IMR-90 (cell line): ENCODE data around the gene MSS51. TPM values are rescaled to one million over a fixed set of nuclear protein-coding genes. Genes with fewer than 3 reads are reported as not detected.

ENCODE experiments used
- ATAC-seq: fragments of 200-7000 bp; cut with Tn5 transposase; 2 replicates; pipeline ENCODE4 v1.9.1; 2020; ENCODE audit warnings: low read depth, mild to moderate bottlenecking, moderate library complexity
- BruUV-seq: library from RNA; stranded (reverse); fragments of 400-500 nt; replicated peaks from 2 replicates; lab custom pipeline; 2021; lab: Mats Ljungman, UMichigan
- CTCF ChIA-PET: fragments of 300-600 bp; formaldehyde crosslinking; extraction: SDS; loops from one replicate; lab custom pipeline; 2021; ENCODE audit warnings: antibody characterized with exemption; lab: Yijun Ruan, JAX
- POLR2A ChIA-PET: fragments of 300-600 bp; sonication (Branson Sonifier 250); formaldehyde crosslinking; loops from one replicate; lab custom pipeline; 2022; ENCODE audit warnings: antibody characterized with exemption; ENCODE audit not compliant: unreplicated experiment; lab: Charles Lee
- DNase-seq: peaks from one replicate; pipeline ENCODE4 v3.0.0; 2013
- H2AFZ ChIP-seq: replicated peaks from 2 replicates; pipeline ENCODE3; 2013; ENCODE audit warnings: low read length, mild to moderate bottlenecking; ENCODE audit not compliant: poor library complexity
- H2AK5ac ChIP-seq: 2 replicates; pipeline ENCODE4 v1.6.1; 2013; ENCODE audit warnings: low read depth, low read length, inconsistent platforms
- H2AK9ac ChIP-seq: replicated peaks from 2 replicates; pipeline ENCODE3; 2013; ENCODE audit warnings: mild to moderate bottlenecking, low read depth, low read length, moderate library complexity; ENCODE audit not compliant: poor library complexity
- H2BK120ac ChIP-seq: 2 replicates; pipeline ENCODE4 v1.6.1; 2013; ENCODE audit warnings: low read depth, low read length, inconsistent platforms
- H2BK15ac ChIP-seq: 3 replicates; pipeline ENCODE4 v1.6.1; 2013; ENCODE audit warnings: low read depth, low read length, inconsistent platforms
- H2BK20ac ChIP-seq: 2 replicates; pipeline ENCODE4 v1.6.1; 2013; ENCODE audit warnings: low read depth, mild to moderate bottlenecking, inconsistent platforms, low read length, moderate library complexity
- H2BK5ac ChIP-seq: 2 replicates; pipeline ENCODE4 v1.6.1; 2013; ENCODE audit warnings: mild to moderate bottlenecking, low read depth, low read length, inconsistent platforms; ENCODE audit not compliant: poor library complexity, severe bottlenecking
- H3K14ac ChIP-seq: replicated peaks from 2 replicates; pipeline ENCODE4 v1.6.1; 2013; ENCODE audit warnings: low read depth, low read length, inconsistent platforms
- H3K18ac ChIP-seq: 2 replicates; pipeline ENCODE4 v1.6.1; 2013; ENCODE audit warnings: low read depth, low read length, control low read depth
- H3K23ac ChIP-seq: 2 replicates; pipeline ENCODE4 v1.6.1; 2013; ENCODE audit warnings: low read depth, low read length, inconsistent platforms
- H3K27ac ChIP-seq: 2 replicates; pipeline ENCODE4 v1.5.1; 2013; ENCODE audit warnings: mild to moderate bottlenecking, control low read depth, low read length; ENCODE audit not compliant: insufficient read depth
- H3K27me3 ChIP-seq: 2 replicates; pipeline ENCODE4 v1.6.1; 2013; ENCODE audit warnings: low read length; ENCODE audit not compliant: control insufficient read depth, insufficient read depth
- H3K36me3 ChIP-seq: 2 replicates; pipeline ENCODE4 v1.6.1; 2013; ENCODE audit warnings: low read length, mixed read lengths; ENCODE audit not compliant: control insufficient read depth, insufficient read depth
- H3K4ac ChIP-seq: 2 replicates; pipeline ENCODE4 v1.6.1; 2013; ENCODE audit warnings: low read depth, low read length, inconsistent platforms
- H3K4me1 ChIP-seq: 2 replicates; pipeline ENCODE4 v1.6.1; 2013; ENCODE audit warnings: low read length, mixed read lengths; ENCODE audit not compliant: control insufficient read depth, insufficient read depth
- H3K4me2 ChIP-seq: 2 replicates; pipeline ENCODE4 v1.6.1; 2013; ENCODE audit warnings: low read depth, mild to moderate bottlenecking, control low read depth, low read length, moderate library complexity
- H3K4me3 ChIP-seq: 2 replicates; pipeline ENCODE4 v1.5.1; 2013; ENCODE audit warnings: low read depth, mild to moderate bottlenecking, control low read depth, low read length, moderate library complexity; ENCODE audit not compliant: insufficient read depth
- H3K56ac ChIP-seq: 2 replicates; pipeline ENCODE4 v1.6.1; 2013; ENCODE audit warnings: low read length, inconsistent platforms; ENCODE audit not compliant: insufficient read depth; ENCODE audit errors: extremely low read depth
- H3K79me1 ChIP-seq, 2 experiments: 2 replicates each; pipeline ENCODE4 v1.6.1; 2013; ENCODE audit warnings: low read length in 2 of 2, inconsistent platforms in 1 of 2, low read depth in 1 of 2
- H3K9ac ChIP-seq: 2 replicates; pipeline ENCODE4 v1.6.1; 2013; ENCODE audit warnings: low read depth, low read length, control low read depth
- H3K9me1 ChIP-seq: 2 replicates; pipeline ENCODE4 v1.6.1; 2013; ENCODE audit warnings: low read length, inconsistent platforms; ENCODE audit not compliant: insufficient read depth
- H3K9me3 ChIP-seq: 2 replicates; pipeline ENCODE4 v1.6.1; 2013; ENCODE audit warnings: low read length; ENCODE audit not compliant: control insufficient read depth, insufficient read depth
- H4K20me1 ChIP-seq: 2 replicates; pipeline ENCODE4 v1.6.1; 2013; ENCODE audit warnings: low read length, inconsistent platforms; ENCODE audit not compliant: insufficient read depth
- H4K5ac ChIP-seq: 2 replicates; pipeline ENCODE4 v1.6.1; 2013; ENCODE audit warnings: mild to moderate bottlenecking, low read depth, low read length, control low read depth
- H4K8ac ChIP-seq, 2 experiments: 2 replicates each; pipeline ENCODE4 v1.6.1; 2013; ENCODE audit warnings: low read depth in 2 of 2, low read length in 2 of 2, control low read depth in 1 of 2, inconsistent platforms in 1 of 2
- H4K91ac ChIP-seq: 2 replicates; pipeline ENCODE4 v1.6.1; 2013; ENCODE audit warnings: low read depth, low read length, inconsistent platforms; ENCODE audit not compliant: insufficient read depth
- BHLHE40 ChIP-seq: fragments of 150-350 bp; IDR thresholded peaks from 2 replicates; pipeline ENCODE4 v1.6.1; 2016; ENCODE audit warnings: mild to moderate bottlenecking, low read depth, low read length
- CEBPB ChIP-seq: IDR thresholded peaks from 2 replicates; pipeline ENCODE4 v1.6.1; 2012; ENCODE audit warnings: low read depth, low read length, improper control_type of control experiment
- CHD1 ChIP-seq: IDR thresholded peaks from 2 replicates; pipeline ENCODE4 v1.6.1; 2012; ENCODE audit warnings: low read depth, low read length, improper control_type of control experiment
- CTCF ChIP-seq: conservative IDR thresholded peaks from 2 replicates; pipeline ENCODE4 v1.5.1; 2012; ENCODE audit warnings: mild to moderate bottlenecking, low read depth, low read length, improper control_type of control experiment
- ELK1 ChIP-seq: fragments of 150-350 bp; IDR thresholded peaks from 2 replicates; pipeline ENCODE4 v1.6.1; 2016; ENCODE audit warnings: low read depth, mild to moderate bottlenecking, low read length, moderate library complexity, borderline replicate concordance
- FOS ChIP-seq: fragments of 150-350 bp; IDR thresholded peaks from 2 replicates; pipeline ENCODE4 v1.6.1; 2016; ENCODE audit warnings: low read depth, low read length
- MAFK ChIP-seq: IDR thresholded peaks from 2 replicates; pipeline ENCODE4 v1.6.1; 2012; ENCODE audit warnings: low read depth, low read length, improper control_type of control experiment
- MAZ ChIP-seq: IDR thresholded peaks from 2 replicates; pipeline ENCODE4 v1.6.1; 2012; ENCODE audit warnings: low read depth, mild to moderate bottlenecking, low read length, improper control_type of control experiment, moderate library complexity, borderline replicate concordance
- MXI1 ChIP-seq: IDR thresholded peaks from 2 replicates; pipeline ENCODE4 v1.6.1; 2012; ENCODE audit warnings: low read depth, mild to moderate bottlenecking, low read length, moderate library complexity, borderline replicate concordance
- NFE2L2 ChIP-seq: fragments of 150-350 bp; IDR thresholded peaks from 2 replicates; pipeline ENCODE4 v1.6.1; 2016; ENCODE audit warnings: low read depth, mild to moderate bottlenecking, low read length
- POLR2A ChIP-seq: IDR thresholded peaks from 2 replicates; pipeline ENCODE4 v1.6.1; 2012; ENCODE audit warnings: mild to moderate bottlenecking, low read depth, low read length
- RAD21 ChIP-seq: IDR thresholded peaks from 2 replicates; pipeline ENCODE4 v1.6.1; 2012; ENCODE audit warnings: low read length, improper control_type of control experiment
- RCOR1 ChIP-seq: IDR thresholded peaks from 2 replicates; pipeline ENCODE4 v1.6.1; 2012; ENCODE audit warnings: mild to moderate bottlenecking, low read length, improper control_type of control experiment; ENCODE audit not compliant: insufficient replicate concordance
- RFX5 ChIP-seq: IDR thresholded peaks from 2 replicates; pipeline ENCODE4 v1.8.0; 2012; ENCODE audit warnings: low read depth, mild to moderate bottlenecking, low read length, moderate library complexity
- SMC3 ChIP-seq: fragments of 150-350 bp; IDR thresholded peaks from 2 replicates; pipeline ENCODE4 v1.6.1; 2016; ENCODE audit warnings: low read depth, mild to moderate bottlenecking, antibody characterized with exemption, low read length, moderate library complexity
- USF2 ChIP-seq: fragments of 150-350 bp; IDR thresholded peaks from 2 replicates; pipeline ENCODE4 v1.6.1; 2017; ENCODE audit warnings: mild to moderate bottlenecking, antibody characterized with exemption, low read length, low read depth
- WGBS, 2 experiments: methylation state at CpG; one replicate each; pipeline versions ENCODE4 v1.1.5 to v1.1.7; 2013; ENCODE audit warnings: missing lambda C conversion rate in 2 of 2; ENCODE audit not compliant: insufficient read length in 1 of 2; ENCODE audit errors: extremely low coverage in 2 of 2; 5-methylcytosine and 5-hydroxymethylcytosine counted together
- dilution Hi-C: fragments of 300-500 bp; cut with HindIII; formaldehyde crosslinking; loops from one replicate; pipeline ENCODE4 v1.14.3; 2018; ENCODE audit warnings: low sequenced_read_pairs; ENCODE audit not compliant: unreplicated experiment
- in situ Hi-C: fragments of 300-500 bp; cut with MboI; formaldehyde crosslinking; loops from 3 replicates; pipeline ENCODE4 v1.14.3; 2019; ENCODE audit warnings: low sequenced_read_pairs, inconsistent platforms, mixed read lengths
- intact Hi-C: fragments of 100-400 bp; cut with micrococcal nuclease; formaldehyde crosslinking; loops from 2 replicates; pipeline ENCODE4 v1.10.0; 2022
- polyA plus RNA-seq, 3 experiments: library from polyadenylated mRNA; depleted of rRNA; stranded (reverse); fragments of >200 nt; gene quantifications; 2 replicates each; pipeline ENCODE4 v1.2.3, GENCODE V29; 2012; ENCODE audit warnings: low replicate concordance in 1 of 3
- total RNA-seq: library from RNA; depleted of rRNA; stranded (reverse); fragments of >200 nt; gene quantifications from 2 replicates; pipeline ENCODE4 v1.2.3, GENCODE V29; 2012

MSS51 gene
- total and polyA plus RNA-seq, 2 of the 4 experiments (the other 2 are of a cell fraction): 1.1 to 1.8 TPM

- no peak overlapping the region for H2AK5ac ChIP-seq
- H3K23ac ChIP-seq: no peak overlapping the region
- no peak overlapping the region for H3K27ac ChIP-seq
- WGBS, 2 experiments: 70 to 100% methylated on average over 1 of the region's 5 CpGs
- H3K4me2 ChIP-seq: no peak overlapping the region
- H4K8ac ChIP-seq: no peak overlapping the region
- no peak overlapping the region for H2BK120ac ChIP-seq
- H2BK15ac ChIP-seq: no peak overlapping the region
- in situ Hi-C loops (no loop called here), intact Hi-C loops (no loop called here), dilution Hi-C loops (no loop called here)
- CTCF ChIA-PET: no interaction called here
- no peak overlapping the region for H2AFZ ChIP-seq
- H3K14ac ChIP-seq: no peak overlapping the region
- peaks cover 16 to 57% of the 10 kb centered on the region in 2 experiments for H3K79me1 ChIP-seq
- H4K5ac ChIP-seq: no peak overlapping the region
- H2AK9ac ChIP-seq: no peak overlapping the region
- no peaks in the 10 kb centered on the region for H3K9me3 ChIP-seq
- no peak overlapping the region for H4K91ac ChIP-seq
- H3K56ac ChIP-seq: no peak overlapping the region
- H3K36me3 ChIP-seq: no peaks in the 10 kb centered on the region; the same call in 1 of the 2 replicates
- H3K9me1 ChIP-seq: peaks cover 6% of the 10 kb centered on the region
- H2BK5ac ChIP-seq: no peak overlapping the region
- H3K4me1 ChIP-seq: no peaks in the 10 kb centered on the region
- TF ChIP-seq CEBPB (no peak), NFE2L2 (no peak), CTCF (no peak), FOS (no peak), SMC3 (no peak), MAZ (no peak), MAFK (no peak), USF2 (no peak), RFX5 (no peak), CHD1 (no peak), ELK1 (no peak), RCOR1 (no peak), POLR2A (no peak), BHLHE40 (no peak), MXI1 (no peak), RAD21 (no peak)
- no peak overlapping the region for H3K9ac ChIP-seq
- H3K27me3 ChIP-seq: no peaks in the 10 kb centered on the region
- POLR2A ChIA-PET: no interaction called here
- H3K4ac ChIP-seq: no peak overlapping the region
- 0 out of 2 replicates have a peak, but pooled peaks have one; percentile 21 for ATAC-seq
- H2BK20ac ChIP-seq: no peak overlapping the region
- H3K4me3 ChIP-seq: no peak overlapping the region
- BruUV-seq: no TSS peak
- H4K20me1 ChIP-seq: peaks cover 31% of the 10 kb centered on the region
- peak; percentile 3 for DNase-seq
- H3K18ac ChIP-seq: no peak overlapping the region
These were observed 26.5 kb downstream of the MSS51 start for GRCh38 chr10:73406846-73407245.
